Muscle of back (tissue), 11 donors: ENCODE results near the gene TMEM255B. TPM values are rescaled to one million over a fixed set of nuclear protein-coding genes. Genes with fewer than 3 reads are reported as not detected.
A peak's percentile ranks its signal among the peaks of the same experiment; 100 is the strongest.

ENCODE experiments used
- DNase-seq, 3 donors: peaks; one replicate each; pipeline versions ENCODE4 v3.0.0 to v3.0.0-alpha.2; 2013
- polyA plus RNA-seq, 10 donors: library from polyadenylated mRNA; unstranded; fragments of 120-200 nt; gene quantifications; one replicate each; pipeline ENCODE4 v1.2.1, GENCODE V29; 2013; ENCODE audit not compliant: insufficient read length in 10 of 10

Gene TMEM255B
- polyA plus RNA-seq, 10 donors, result 4.4 to 10.1 (median 6.1) TPM

DNA sequence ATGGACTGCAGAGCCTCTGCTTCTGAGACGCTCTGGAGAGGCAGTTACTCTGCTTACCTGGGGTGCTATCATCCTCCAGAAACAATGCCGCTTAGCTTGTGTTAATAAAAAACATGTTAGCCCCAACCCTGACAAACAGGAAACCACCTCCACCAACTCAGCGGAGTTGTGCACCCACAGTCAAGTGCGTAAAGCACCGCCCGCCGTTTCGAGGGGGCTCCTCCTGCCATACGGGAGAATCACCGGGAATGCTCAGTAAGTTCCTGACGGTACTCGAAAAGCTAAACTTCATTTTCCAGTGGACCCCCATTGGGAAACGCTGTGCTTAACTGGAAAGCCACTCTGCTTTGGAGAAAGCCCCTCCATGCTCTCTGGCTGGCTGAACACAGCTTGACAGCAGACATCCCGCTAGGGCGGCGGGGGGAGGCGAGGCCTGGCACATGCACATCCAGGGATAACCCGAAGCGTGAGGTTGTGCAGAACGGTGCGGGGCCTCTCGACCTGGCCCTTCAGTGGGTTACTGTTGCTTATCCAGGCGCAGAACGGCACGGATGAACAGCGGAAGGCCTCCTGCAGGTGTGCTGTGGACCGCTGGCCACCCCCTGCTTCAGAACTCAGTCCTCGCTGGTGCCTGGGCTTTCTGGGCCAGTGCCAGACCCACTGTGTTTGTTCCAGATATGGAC lies 87.8 kb downstream of the TMEM255B start:
- no peak for DNase-seq

DNA sequence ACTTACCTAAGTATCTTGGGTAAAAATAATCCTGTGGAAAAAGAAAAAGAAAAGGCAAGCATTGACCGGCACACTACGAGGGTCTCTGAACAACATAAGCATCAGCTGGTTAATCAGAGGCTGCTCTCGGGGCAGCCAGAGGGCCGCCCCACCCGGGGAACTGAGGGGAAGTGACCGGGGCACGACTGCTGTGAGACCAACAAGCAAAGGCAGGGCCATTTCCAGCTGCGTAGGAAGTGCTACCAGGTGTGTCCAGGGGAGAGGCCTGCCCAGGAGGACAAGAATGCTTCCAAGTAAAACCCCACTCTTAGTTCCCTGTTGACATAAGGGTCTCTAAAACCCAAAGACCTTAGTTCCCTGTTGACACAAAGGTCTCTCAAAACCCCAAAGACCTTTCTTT lies 89.0 kb downstream of the TMEM255B start:
- no peak for DNase-seq

DNA sequence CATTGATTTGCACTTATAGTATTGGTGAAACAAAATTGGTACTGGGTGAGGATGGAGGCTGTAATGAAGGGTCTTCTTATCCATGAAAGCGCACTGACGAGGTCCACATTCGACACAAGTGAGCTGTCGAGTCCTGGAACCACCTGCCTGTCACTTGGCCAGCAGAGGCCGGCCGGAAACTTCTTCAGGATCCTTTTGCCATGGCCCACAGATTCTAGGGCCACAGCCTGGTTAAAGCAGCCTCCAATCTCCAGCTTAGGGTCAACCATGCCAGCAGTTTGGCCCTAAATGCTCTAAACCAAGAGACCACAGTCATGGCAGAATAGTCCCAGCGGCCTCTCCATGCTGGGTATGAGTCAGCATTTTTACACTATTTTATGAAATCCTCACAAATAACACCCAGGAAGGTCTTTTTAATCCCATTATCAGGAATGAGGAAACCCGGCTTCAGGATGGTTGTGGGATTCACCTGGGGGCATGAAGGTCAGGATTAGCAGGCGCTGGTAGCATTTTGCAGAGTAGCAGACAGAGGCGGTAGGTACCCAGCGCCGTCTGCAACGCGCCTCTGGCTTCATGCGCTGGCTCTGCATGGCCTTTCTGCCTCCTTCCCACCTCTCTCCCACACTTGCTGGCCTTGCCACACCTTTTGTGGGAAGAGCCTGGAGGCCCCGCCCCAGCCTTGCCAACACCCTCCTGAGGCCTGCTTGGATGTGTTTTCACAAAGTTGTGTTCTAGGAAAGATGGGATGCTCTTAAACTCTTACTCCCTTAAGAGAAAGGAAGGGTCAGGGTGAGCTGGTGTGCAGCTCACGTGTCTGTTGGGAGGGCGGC lies 89.6 kb downstream of the TMEM255B start:
- DNase-seq, result no peak

DNA sequence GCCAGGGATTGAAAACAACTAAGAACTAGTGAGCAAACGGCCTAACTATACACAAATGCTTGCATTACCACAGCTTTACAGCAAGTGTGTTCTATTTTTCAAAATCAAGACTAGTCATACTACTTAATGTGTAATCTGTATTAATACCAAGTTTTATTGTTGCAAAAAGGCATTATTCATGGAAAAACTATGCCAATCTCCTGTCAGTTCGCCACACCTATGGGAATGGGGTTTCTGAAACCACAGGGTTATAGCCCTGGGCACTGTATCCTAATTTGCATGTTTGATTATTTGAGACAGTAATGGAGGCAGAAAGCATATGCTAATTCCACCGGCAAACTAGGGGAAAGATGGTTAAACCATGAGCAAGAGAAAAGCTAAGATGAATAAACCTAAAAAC lies 90.5 kb downstream of the TMEM255B start:
- no peak for DNase-seq

DNA sequence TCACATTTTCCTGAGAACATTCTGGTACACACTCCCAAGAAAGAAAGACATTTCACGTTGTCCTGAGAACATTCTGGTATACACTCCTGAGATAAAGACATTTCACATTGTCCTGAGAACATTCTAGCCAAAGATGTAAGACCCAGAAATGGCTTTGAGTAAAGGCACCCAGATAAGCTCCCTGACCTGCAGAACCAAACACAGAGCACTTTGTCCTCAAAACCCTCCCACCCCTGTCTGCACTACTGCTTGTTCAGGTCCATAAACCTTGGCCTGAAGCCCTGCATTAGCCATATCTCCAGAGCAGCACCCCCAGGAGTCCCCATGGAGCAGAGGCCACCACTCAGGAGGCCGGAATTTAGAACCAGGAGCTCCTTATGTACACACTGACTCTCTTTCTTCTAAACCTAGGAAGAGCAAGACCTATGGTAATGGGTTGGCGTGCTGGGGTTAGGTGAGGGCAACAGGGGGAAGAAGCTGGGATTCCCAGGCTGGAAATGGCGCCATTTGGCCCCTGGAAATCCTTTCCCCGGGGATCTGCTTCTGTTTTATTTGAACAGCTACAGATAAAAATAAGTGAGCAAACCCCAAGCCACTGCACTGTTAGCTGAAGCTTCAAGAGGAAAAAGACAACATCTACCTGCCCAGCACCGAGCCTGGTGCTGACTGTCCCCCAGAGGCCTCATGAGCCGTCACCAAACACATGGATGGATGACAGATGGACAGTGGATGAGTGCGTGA lies 91.1 kb downstream of the TMEM255B start:
- no peak for DNase-seq

DNA sequence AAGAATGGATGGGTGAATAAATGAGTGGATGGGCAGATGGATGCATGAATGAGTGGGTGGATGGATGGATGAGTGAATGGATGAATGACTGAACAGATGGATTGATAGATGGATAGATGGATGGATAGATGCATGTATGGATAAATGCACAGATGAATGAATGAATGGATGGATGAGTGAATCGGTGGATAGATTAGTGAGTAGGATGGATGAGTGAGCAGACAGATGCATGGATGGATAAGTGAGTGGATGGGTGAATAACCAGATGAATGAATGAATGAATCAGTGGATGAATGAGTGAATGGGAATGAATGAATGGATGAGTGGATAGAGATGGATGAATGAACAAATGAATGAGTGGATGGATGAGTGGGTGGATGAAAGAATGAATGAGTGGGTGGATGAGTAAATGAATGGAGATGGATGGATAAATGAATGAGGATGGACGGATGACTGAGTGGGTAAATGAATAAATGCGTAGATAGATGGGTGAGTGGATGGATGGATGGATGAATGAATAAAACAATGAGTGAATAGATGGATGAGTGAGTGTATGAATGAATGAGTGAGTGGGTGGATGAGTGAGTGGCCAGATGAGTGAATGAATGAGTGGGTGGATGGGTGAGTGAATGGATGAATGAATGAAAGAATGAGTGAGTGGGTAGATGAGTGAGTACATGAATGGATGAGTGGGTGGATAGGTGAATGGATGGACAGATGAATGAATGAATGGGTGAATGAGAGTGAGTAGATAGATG lies 91.9 kb downstream of the TMEM255B start:
- no peak for DNase-seq

DNA sequence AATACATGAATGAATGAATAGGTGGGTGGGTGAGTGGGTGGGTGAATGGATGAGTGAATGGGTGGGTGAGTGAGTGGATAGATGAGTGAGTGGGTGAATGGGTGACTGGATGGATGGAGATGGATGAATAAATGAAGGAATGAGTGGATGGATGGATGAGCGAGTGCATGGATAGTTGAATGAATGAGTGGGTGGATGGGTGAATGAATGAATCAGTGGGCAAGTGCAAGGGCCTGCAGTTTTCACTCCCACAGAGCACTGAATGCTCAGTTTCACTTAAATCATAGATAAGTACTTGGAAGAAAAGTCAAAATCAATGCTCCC lies 92.4 kb downstream of the TMEM255B start:
- DNase-seq, result no peak

DNA sequence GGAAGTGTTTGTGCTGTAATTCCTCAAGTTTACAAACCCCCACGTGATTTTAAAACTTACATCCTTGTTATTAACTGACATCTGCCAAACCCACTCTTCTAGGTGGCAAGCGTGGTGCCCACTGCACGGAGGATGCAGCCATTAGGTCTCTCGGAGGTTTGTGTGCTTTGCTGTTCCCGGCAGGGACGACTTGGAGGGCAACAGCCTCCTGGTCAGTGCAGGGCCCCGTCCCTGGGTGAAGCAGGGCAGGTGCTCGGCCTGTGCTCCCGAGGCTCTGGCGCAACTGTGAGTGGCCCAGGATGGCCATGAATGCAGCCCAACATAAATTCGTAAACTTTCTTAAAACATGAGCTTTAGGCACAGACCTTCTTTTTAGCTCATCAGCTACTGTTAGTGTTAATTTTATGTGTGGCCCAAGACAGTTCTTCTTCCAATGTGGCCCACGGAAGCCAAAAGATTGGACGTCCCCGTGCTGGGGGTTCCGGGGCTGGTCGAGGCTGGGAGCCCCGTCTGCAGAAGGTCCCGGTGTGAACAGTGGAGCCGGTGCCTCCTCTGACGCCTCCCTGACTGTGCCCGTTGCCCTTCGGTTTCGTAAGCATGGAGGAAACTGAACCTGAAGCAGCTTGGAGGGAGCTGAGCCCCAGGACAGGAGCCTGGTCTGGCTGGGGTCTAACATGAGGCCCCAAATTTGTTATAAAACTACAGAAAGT lies 93.0 kb downstream of the TMEM255B start:
- DNase-seq, result no peak

DNA sequence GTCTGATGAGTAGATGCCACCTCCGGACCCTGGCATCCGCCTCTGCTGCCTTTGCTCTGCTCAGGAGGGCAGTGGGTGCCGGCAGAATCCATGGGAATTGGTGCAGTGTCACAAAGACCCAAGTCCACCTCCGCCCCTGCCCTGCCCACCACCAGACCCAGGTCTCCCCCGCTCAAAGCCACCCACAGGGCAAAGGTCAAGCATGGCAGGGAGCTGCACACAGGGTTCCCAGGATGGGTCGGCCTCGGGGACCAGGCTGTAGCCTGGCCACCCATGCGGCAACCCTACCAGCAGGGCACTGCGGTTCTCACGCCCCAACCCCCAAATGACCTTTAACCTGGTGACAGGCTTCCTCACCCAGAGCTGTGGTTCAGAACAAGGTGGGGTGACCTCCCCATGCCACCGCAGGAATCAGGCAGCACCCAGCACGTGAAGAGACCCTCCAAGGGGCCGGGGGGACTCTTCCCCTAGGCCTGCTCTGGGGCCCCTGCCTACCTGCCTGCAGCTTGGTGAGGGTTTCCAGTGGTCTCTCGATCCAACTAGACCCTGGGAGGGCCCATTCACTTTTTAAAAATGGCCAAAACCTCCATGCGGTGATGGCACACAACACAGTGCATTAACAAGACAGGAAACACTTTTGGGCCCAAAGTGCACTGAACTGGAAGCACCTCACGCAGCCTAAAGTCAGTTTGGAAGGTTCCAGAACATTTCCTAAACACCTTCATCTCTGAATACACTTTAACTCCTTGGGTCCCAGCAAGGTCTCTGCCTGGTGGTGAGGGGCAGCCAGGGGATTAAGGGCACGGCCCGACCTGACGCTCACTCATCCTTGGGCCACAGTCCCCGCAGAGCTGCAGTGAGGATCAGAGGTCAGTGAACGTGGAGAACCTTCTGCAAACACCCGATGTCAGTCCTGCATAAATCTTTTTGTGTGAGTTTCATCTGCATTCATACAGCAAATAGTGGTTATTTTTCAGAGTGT lies 93.8 kb downstream of the TMEM255B start:
- DNase-seq, result no peak

DNA sequence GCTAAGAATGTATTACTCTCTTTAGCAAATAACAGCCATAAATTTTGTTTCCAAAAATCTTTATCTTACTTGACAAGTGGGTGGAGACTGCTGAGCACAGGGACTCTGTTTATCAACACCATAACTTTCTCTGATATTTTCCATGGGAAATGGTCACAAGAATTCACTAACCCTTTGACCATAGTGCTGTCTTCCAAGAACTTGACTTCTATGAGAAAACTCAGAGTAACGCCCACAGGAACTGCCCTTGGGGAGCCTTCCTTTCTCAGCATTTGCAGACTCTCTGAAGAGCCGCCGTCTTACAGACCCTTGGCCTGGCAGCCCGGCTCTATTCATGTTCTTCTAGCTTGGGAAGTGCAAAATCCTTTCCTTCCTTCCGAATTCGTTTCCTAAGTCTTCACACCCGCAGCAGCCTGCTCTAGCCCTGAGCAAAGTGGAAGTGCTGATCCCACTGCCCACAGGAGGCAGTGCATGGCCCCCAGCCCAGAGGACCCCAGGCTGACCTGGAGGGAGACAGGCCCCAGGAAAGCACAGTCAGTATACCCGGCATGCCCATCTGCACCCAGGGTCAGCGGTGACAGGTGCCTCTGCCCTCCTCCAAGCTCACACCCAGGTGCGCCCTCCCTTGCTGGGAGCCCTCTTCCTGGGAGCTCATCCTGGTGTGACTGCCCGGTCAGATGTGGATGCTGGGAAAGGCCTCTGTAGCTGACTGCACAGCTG lies 94.7 kb downstream of the TMEM255B start:
- peak in 1 of 3 donors; percentile 74 for DNase-seq

DNA sequence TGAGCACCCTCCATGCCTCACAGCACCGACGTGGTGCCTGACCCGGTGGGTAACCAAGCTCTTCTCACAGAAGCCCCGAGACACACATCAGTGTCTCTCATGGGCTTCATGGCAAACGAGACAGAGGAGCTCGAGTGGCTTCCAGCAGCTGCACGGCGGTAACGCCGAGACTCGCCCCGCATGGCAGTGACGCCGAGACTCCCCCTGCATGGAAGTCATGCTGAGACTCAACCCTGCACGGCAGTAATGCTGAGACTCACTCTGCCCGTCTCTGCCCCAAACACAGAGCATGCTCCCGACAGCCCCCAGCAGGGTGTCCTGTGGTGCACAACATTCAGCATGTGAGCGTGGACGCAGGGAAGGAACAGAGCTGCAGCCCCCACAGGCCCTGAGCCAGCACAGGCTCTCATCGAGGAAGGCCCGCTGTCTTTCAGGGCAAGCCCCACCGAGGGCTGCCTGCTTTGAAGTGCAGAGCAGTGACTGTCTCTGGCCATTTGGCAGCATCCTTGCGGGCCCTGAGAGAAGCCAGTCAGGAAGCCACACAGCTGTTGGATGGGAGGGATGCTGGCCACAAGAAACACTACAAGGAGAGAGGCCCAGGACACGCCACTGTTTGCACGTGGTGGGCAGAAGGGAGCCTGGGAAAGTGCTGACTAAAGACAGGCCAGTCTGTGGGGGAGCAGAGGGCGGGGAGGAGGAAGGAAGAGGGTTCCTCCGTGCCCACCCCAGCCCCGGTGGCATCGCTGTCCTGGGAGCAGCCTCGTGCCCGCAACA lies 95.4 kb downstream of the TMEM255B start:
- DNase-seq, result peak in 1 of 3 donors; percentile 70

DNA sequence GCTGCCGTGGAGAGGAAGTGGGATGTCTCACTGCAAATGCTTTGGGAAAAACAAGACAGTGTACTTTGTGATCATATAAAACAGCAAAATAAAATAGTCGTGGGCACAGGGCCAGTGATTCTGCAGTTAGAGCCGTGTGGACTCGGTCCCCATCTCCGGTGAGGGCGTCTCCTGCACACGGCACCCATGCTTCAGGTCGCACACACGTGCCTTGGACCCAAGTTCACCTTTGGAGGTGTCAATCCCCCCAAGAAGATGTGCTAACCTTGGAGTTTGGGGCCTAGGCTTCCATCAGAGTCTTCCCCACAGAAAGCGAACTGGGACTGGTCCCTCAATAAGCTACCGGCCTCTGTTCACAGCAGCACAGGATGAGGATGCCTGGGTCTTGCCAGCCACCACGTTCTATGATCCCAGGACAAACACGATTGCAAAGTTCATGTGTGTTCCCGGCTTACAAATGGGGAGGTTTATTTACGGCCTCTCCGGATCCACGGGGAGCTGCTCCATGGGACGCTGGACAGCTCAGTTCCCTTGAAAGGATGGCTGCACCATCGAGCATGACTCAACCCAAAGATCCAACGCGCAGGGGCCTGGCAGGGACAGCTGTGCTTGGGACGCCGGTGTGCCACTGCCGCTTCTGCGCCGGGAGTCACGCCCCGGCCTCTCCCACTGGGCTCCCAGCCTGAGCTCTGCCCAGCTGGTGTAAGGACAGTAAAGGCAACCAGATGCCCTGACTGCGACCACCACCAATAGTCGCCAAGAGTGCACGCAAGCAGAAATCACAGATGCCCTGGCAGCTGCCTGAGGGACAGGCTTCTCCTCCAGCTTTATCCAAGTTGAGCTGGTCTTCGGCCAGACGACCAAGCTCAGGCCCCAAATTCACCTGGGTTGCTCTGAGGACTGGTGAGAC lies 96.2 kb downstream of the TMEM255B start:
- peak in 1 of 3 donors; percentile 49 for DNase-seq

DNA sequence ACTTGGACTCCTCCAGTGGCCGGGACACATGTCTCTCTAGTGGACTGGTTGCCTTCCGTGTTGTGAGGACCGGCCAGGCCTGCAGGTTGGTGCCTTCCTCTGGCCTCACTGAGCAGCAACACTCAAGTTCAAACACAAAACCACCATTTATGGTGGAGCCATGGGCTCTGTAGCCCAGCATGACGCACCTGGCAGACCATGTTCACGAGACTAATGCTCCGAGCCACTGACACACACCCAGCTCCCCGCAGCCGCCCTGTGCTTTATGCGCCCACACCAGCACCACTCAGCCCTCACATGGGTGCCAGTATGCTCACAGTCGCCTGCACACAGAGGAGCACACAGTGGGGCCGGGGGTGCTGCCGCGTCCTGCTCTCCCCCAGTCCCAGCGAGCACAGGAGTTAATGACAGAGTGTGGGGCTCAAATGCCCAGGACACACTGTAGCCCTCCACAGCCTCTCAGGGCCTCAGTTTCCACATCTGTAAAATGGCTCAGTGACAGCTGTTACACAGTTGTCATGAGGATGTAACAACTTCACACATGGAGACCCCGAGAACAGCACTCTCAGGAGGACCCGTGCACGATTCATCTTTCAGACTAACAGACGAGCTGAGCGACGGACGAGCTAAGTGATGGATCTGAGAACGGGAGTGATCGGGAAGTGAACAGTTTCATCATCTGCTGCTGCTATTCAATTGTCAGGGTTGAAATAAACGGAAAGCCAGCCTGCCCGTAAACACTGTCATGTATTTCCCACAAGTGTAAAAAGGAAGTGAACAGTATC lies 97.1 kb downstream of the TMEM255B start:
- DNase-seq, result no peak

DNA sequence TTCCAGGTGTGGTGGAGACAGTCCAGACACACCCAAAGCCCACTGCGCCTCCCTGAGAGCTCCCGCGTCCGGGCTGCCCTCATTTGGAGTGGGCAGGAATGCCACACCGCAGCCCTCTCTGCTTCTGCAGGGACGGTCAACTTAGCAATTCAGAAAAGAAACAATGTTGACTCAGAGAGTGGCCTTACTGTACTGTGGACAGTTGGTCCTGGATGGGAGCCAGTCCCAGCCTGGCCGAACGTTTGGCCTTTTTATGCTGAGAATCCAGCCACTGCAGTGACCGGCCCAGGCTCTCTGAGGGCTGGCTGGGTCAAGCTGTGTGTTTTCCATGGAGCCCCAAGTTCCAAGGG lies 97.7 kb downstream of the TMEM255B start:
- no peak for DNase-seq

DNA sequence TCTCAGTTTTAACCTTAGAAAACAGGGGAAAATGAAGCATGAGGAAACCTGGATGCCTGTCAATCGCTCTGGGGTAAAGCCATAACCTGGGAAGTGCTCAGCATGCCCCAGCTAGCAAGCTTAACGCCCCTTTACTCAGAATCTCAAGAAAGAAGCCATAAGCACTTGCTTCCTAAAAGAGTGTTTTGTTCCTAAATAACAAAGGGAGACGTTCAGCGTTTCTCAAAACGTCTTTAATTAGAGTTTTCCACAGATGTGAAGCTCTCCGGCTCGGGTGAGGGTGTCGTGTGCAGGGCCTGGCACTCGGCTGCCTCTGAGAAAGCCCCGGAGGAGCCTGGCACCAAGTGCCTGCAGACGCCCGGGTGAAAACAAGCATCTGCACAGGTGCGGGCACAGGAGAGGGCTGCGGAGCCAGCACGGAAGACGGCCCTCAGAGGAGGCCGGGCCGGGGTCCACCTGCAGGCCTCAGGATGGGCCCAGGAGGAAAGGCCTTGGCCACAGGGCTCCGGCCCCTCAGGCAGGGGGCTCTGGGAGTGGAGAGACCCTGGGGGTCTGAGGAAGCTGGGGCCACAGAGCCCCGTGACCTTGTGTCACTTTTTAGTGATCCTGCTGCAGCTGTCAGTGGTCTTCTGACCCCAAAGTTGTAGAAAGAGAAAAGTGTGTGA lies 98.6 kb downstream of the TMEM255B start:
- no peak for DNase-seq
